ENCODE data around the gene ATXN7L3. TPM values are rescaled to one million over a fixed set of nuclear protein-coding genes. Genes with fewer than 3 reads are reported as not detected.

The ATXN7L3 gene
- polyA plus RNA-seq, 3 donors = 8.5 to 60.9 (median 9.9) TPM

DNA sequence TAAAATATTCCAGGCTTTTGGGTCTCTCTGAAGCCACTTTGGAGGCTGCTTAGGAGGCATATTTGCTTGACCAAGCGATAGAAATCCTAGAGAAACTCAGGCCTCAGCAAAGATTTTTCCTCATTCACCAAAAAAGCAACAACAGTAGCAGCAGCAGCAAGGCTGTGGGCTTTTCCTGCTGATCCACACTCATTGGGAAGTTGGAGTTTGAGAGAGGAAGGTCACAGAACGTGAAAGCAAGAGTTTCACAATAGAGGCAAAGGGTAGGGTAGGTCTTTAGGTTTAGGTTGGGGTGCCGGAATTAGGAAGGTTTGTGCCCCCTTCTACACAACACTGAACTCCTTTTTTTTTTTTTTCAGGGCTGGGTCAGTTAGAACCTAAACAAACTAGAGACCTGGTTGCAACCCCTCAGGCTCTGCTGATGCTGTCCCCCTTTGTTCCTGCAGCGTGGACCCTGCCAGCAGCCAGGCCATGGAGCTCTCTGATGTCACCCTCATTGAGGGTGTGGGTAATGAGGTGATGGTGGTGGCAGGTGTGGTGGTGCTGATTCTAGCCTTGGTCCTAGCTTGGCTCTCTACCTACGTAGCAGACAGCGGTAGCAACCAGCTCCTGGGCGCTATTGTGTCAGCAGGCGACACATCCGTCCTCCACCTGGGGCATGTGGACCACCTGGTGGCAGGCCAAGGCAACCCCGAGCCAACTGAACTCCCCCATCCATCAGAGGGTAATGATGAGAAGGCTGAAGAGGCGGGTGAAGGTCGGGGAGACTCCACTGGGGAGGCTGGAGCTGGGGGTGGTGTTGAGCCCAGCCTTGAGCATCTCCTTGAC, 10.9 kb downstream of the ATXN7L3 start:
- Mint-ChIP-seq H3K9me3 (no peaks in the 10 kb centered on the region), H3K4me1 (peaks cover 44% of the 10 kb centered on the region), H3K27ac (peak overlapping the region; percentile 76 to 100 (median 98)), H3K36me3 (peaks cover 27 to 49% of the 10 kb centered on the region in 2 donors), H3K4me3 (peak overlapping the region; percentile 97 to 99), H3K27me3 (ENCODE audit: low read depth in 3 of 3) (no peaks in the 10 kb centered on the region)
- H3K4me2 ChIP-seq (replicated peaks; ENCODE audit: extremely low read depth, low read length, poor library complexity, severe bottlenecking) = peak overlapping the region; percentile 97
- intact Hi-C loops (cut with micrococcal nuclease) = loop anchor here (1.0 to 10.0 kb wide), 4 partner anchors 10 to 314 kb away; partner anchors contain the start of genes HROB (in 2 of the 2), GPATCH8 (in 1 of the 2) and LSM12 (in 1 of the 2)
- H3K4me3 ChIP-seq (replicated peaks in 1 of 3; ENCODE audit: low read depth in 2 of 3, low read length in 3 of 3) = peak overlapping the region in 1 of 3 experiments; percentile 90
- H3K4me1 ChIP-seq (ENCODE audit: control insufficient read depth in 1 of 2, insufficient read depth in 2 of 2, low read length in 2 of 2) = peaks cover 41 to 54% of the 10 kb centered on the region in 2 donors
- H3K27ac ChIP-seq (ENCODE audit: low read depth in 1 of 2, low read length in 2 of 2) = peak overlapping the region; percentile 8 to 98
- no peaks in the 10 kb centered on the region for H3K27me3 ChIP-seq (ENCODE audit: control insufficient read depth in 2 of 2, insufficient read depth in 2 of 2, low read length in 2 of 2)
- no peak overlapping the region for H2AFZ ChIP-seq (ENCODE audit: insufficient read depth, low read depth, low read length, poor library complexity, severe bottlenecking)
- WGBS (ENCODE audit: insufficient coverage) = 93% methylated on average over 6 of the region's 12 CpGs
- H4K20me1 ChIP-seq (ENCODE audit: insufficient read depth, low read length) = peaks cover 57% of the 10 kb centered on the region
- peak in 1 of 3 donors; percentile 23 for DNase-seq
- TF ChIP-seq, protein P1, sequence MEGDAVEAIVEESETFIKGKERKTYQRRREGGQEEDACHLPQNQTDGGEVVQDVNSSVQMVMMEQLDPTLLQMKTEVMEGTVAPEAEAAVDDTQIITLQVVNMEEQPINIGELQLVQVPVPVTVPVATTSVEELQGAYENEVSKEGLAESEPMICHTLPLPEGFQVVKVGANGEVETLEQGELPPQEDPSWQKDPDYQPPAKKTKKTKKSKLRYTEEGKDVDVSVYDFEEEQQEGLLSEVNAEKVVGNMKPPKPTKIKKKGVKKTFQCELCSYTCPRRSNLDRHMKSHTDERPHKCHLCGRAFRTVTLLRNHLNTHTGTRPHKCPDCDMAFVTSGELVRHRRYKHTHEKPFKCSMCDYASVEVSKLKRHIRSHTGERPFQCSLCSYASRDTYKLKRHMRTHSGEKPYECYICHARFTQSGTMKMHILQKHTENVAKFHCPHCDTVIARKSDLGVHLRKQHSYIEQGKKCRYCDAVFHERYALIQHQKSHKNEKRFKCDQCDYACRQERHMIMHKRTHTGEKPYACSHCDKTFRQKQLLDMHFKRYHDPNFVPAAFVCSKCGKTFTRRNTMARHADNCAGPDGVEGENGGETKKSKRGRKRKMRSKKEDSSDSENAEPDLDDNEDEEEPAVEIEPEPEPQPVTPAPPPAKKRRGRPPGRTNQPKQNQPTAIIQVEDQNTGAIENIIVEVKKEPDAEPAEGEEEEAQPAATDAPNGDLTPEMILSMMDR (IDR thresholded peaks at IDR 0.05) = no peak
- peaks cover 59% of the 10 kb centered on the region for H3K79me2 ChIP-seq (ENCODE audit: insufficient read depth, low read length)
- peaks cover 33 to 40% of the 10 kb centered on the region in 2 donors for H3K36me3 ChIP-seq (replicated peaks in 1 of 2; ENCODE audit: control insufficient read depth in 1 of 2, insufficient read depth in 2 of 2, low read length in 2 of 2)
- no peaks in the 10 kb centered on the region for H3K9me3 ChIP-seq (replicated peaks in 1 of 2; ENCODE audit: control insufficient read depth in 1 of 2, insufficient read depth in 1 of 2, low read length in 2 of 2)
- peak overlapping the region; percentile 86 for H3K9ac ChIP-seq (ENCODE audit: insufficient read depth, low read length, poor library complexity, severe bottlenecking)

DNA sequence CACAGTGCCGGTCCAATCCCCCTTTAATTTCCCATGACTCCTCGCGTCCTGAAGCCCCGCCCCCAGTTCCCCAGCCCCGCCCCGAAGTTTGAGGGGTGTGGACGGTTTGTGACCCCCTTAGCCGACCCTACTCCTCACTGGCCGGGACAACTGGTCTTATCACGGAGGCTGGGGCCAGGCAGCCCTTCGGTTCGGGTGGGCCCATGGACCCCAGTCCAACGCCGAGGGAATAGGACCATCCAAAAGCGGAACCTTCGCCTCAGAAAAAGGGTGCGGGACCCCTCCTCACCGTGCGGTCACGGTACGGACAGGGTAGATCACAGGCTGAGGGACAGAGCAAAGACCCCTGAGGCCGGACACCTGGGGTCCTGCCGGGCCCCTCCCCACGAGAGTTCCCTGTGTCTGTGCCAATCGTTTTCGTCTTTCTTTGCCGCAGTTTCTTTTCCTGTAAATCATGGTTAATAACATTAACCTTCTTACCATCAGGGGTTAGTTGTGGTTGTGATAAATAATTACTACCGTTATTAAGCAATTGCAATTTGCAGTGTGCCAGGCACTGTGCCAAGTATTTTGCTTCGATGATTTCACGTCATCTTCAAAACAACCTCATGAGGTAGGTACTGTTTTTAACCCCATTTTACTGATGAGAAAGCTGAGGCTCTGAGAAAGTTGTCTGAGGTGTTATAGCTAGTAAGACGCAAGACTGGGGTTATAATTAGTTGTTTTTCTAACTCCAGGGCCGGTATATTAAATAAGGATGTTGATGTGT, 12.4 kb downstream of the ATXN7L3 start:
- intact Hi-C loops (cut with micrococcal nuclease) = loop anchor here (1.0 to 10.0 kb wide), 5 partner anchors 13 to 315 kb away; partner anchors contain the start of genes HROB (in 2 of the 2), GPATCH8 (in 1 of the 2), LSM12 (in 1 of the 2) and TMEM101 (in 1 of the 2)
- H3K27me3 Mint-ChIP-seq (ENCODE audit: low read depth in 3 of 3) = no peaks in the 10 kb centered on the region
- H3K27ac ChIP-seq (ENCODE audit: low read depth in 1 of 2, low read length in 2 of 2) = peak overlapping the region; percentile 92 to 98
- TF ChIP-seq, protein P1 (IDR thresholded peaks at IDR 0.05) = no peak
- peak overlapping the region; percentile 86 for H3K9ac ChIP-seq (ENCODE audit: insufficient read depth, low read length, poor library complexity, severe bottlenecking)
- H3K4me1 Mint-ChIP-seq = peaks cover 39% of the 10 kb centered on the region
- DNase-seq = peak in 2 of 3 donors; percentile 27 to 63
- peak overlapping the region; percentile 97 to 99 for H3K4me3 Mint-ChIP-seq
- peak overlapping the region; percentile 75 for H2AFZ ChIP-seq (ENCODE audit: insufficient read depth, low read depth, low read length, poor library complexity, severe bottlenecking)
- peaks cover 37 to 44% of the 10 kb centered on the region in 2 donors for H3K4me1 ChIP-seq (ENCODE audit: control insufficient read depth in 1 of 2, insufficient read depth in 2 of 2, low read length in 2 of 2)
- no peaks in the 10 kb centered on the region for H3K27me3 ChIP-seq (ENCODE audit: control insufficient read depth in 2 of 2, insufficient read depth in 2 of 2, low read length in 2 of 2)
- peak overlapping the region; percentile 97 for H3K4me2 ChIP-seq (replicated peaks; ENCODE audit: extremely low read depth, low read length, poor library complexity, severe bottlenecking)
- 0% methylated on average over 19 of the region's 32 CpGs for WGBS (ENCODE audit: insufficient coverage)
- H3K36me3 Mint-ChIP-seq = peaks cover 27 to 50% of the 10 kb centered on the region in 2 donors
- H3K9me3 Mint-ChIP-seq = no peaks in the 10 kb centered on the region
- no peaks in the 10 kb centered on the region for H3K9me3 ChIP-seq (replicated peaks in 1 of 2; ENCODE audit: control insufficient read depth in 1 of 2, insufficient read depth in 1 of 2, low read length in 2 of 2)
- peaks cover 29 to 36% of the 10 kb centered on the region in 2 donors for H3K36me3 ChIP-seq (replicated peaks in 1 of 2; ENCODE audit: control insufficient read depth in 1 of 2, insufficient read depth in 2 of 2, low read length in 2 of 2)
- H3K27ac Mint-ChIP-seq = peak overlapping the region; percentile 96 to 100 (median 99)
- H3K4me3 ChIP-seq (replicated peaks in 1 of 3; ENCODE audit: low read depth in 2 of 3, low read length in 3 of 3) = peak overlapping the region; percentile 75 to 94 (median 90)
- H3K79me2 ChIP-seq (ENCODE audit: insufficient read depth, low read length) = peaks cover 69% of the 10 kb centered on the region
- H4K20me1 ChIP-seq (ENCODE audit: insufficient read depth, low read length) = peaks cover 57% of the 10 kb centered on the region
